GM18498 (cell line): ENCODE data around the gene ZEB2.

Source experiments
- ATAC-seq: cut with Tn5 transposase; IDR thresholded peaks from one replicate; pipeline ENCODE4 v1.9.1; 2021; ENCODE audit warnings: mild to moderate bottlenecking, moderate library complexity; ENCODE audit not compliant: unreplicated experiment

ZEB2 gene

GRCh38 chr2:144453486-144454158 lies 66.3 kb downstream of the ZEB2 start:
- no peak for ATAC-seq

DNA sequence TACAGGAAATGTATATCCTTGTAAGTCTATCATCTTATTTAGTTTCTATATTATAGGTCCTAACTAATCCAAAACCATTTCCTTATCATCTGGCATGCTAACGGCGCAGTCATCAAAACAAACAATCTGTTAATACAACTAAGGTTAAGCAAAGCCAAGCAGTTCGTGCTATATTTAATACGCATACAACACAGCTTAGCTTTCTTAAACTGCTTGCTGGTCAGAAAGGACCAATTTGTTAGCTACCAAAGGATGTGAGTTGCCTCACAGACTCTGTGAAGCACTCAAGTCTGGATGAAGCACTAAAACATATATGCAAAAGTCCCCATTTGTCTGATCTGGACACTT lies 67.0 kb downstream of the ZEB2 start:
- ATAC-seq, result no peak

DNA sequence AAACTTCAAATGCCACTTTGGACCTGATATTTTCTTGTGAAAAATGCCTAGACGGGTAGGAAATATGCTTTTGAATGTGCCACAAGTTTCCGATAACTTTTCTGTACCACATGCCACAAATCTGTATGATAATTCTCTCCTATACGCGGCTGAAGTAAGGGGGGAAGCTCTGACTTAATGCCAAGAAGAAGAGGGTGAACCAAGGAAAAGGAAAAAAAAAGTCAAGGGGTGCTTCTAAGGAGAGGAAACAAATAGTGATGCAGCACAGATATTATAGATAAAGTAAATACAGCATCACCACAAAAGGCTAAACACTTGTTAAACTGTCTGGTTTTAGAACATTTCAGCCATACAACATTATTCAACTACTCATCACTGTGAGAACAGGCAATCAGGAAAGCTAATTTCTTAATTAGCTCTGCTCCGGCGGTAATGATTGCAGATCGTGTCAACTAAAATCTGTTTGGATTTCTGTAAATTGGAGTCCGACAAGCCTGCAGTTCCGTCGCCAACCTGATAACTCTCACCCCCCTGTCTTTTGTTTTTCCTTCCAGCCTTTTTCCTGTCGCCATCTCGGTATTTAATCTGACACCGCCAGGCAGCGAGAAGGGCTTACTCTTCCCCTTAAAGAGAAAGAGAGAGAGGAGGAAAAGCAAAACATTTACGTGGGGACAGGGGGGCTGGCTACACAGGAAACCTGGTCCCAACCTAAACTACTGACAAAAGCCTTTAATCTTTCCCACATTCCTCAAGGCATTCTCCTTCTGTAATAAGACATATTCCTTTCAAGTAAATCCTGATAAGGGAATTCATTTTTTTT lies 67.5 kb downstream of the ZEB2 start:
- no peak for ATAC-seq

DNA sequence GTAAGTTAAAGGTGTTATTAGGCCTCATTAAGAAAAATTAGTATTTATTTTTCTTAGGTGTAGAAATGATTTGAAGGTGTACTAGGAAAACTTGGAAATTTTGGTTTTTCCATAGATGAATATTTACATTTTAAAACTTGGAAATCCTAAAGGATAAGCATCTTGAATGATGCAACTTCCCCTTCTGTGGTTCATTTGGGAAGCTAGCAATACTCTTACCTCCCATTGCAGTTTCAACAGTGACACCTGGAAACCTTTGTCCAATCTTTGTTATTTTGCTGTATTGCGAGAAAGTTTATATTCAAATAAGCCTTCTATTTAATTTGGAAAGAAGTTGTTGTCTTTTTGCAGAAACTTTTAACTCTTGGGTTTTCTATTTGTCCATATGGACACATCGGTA lies 68.5 kb downstream of the ZEB2 start:
- ATAC-seq, result no peak

GRCh38 chr2:144449028-144449406 lies 70.9 kb downstream of the ZEB2 start:
- ATAC-seq, result no peak

DNA sequence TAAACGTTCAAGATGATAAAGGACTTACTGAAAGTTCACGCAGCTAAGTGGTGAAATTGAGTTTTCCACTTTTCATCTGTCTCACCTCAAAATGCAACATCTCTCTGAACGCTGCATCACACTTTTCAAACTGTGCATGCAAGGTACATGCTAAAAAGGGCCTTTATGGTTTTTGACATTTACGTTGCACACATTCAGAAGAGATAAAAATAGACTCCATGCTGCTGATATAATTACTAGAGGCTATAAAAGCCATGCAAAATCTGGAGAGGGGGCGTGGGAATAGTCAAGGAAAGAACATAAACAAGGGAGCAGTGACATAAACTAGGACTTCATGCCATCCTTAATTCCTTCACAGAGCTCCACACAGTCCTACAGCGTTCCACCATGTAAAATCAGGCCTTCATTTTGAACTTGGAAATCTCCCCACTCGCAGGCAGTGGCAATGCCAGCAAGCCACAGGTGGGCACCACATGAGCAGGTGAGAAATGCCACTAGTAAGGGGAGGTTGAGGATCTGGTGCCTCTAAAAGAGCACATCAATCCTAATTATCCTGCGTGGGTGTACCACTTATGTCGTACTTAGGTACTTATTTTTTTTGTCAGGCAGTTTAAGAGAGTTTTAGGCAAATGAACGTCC lies 71.4 kb downstream of the ZEB2 start:
- ATAC-seq, result no peak

GRCh38 chr2:144447535-144447934 lies 72.4 kb downstream of the ZEB2 start:
- ATAC-seq, result no peak

DNA sequence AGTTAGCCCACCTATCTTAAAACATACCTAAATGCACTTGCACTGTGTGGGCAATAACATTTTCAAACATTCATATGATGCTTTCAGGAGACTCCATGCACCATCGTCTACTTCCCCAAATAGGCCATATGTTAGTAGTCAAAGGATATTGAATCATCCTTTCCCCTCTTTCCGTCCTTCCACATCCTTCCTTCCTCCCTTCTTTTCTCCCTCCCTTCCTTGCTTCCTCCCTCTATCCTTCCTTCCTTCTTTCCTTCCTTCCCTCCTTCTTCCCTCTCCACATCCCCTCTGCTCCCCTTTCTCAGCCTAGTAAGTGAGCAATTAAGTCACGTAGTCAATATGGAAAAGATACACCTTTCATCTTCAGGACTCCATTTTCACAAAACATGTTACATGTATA lies 73.8 kb downstream of the ZEB2 start:
- no peak for ATAC-seq

GRCh38 chr2:144445196-144445595 lies 74.7 kb downstream of the ZEB2 start:
- ATAC-seq, result no peak

GRCh38 chr2:144443837-144444817 lies 75.8 kb downstream of the ZEB2 start:
- ATAC-seq, result no peak

- ATAC-seq, result no peak
These were observed 78.2 kb downstream of the ZEB2 start for GRCh38 chr2:144441711-144442141.

- ATAC-seq, result no peak
These were observed 79.9 kb downstream of the ZEB2 start for GRCh38 chr2:144439993-144440392.

DNA sequence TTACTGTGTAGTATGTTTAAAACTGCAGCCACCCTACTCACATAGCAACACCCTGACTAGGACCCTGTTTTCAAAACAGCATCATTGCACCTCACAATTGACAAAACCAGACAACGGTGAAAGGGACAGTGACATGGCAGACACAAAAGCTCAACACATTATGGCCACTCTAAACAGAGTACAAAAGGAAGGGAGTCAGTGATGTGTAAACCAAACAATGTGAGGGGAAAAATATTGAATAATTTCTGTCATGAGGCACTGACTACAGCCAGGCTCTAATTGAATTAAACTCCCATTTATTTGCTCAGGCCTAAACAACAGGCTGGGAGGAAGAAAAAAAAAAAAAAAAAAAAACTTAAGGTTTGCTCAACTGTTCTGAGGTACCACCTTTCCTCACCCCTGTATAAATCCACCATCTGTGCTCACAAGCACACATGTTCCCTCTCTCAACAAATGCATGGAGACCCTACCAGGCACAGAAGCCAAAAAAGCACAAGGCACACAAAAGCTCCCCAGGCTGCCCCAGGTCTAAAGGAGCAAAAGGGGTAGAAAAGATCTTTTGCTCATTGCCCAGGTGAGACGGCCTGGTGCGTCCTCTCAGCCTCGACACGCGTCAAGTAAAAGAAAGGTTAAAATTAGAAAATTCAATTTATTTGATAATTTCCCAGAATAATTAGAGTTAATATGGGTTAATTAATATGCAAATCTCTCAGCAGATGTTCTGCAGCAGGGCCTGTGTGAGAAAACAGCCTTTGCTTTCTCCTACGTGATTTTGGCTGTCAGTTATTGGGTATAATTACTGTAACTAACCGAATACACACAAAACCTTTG lies 80.9 kb downstream of the ZEB2 start:
- ATAC-seq, result no peak

GRCh38 chr2:144437636-144438035 lies 82.3 kb downstream of the ZEB2 start:
- ATAC-seq, result no peak

DNA sequence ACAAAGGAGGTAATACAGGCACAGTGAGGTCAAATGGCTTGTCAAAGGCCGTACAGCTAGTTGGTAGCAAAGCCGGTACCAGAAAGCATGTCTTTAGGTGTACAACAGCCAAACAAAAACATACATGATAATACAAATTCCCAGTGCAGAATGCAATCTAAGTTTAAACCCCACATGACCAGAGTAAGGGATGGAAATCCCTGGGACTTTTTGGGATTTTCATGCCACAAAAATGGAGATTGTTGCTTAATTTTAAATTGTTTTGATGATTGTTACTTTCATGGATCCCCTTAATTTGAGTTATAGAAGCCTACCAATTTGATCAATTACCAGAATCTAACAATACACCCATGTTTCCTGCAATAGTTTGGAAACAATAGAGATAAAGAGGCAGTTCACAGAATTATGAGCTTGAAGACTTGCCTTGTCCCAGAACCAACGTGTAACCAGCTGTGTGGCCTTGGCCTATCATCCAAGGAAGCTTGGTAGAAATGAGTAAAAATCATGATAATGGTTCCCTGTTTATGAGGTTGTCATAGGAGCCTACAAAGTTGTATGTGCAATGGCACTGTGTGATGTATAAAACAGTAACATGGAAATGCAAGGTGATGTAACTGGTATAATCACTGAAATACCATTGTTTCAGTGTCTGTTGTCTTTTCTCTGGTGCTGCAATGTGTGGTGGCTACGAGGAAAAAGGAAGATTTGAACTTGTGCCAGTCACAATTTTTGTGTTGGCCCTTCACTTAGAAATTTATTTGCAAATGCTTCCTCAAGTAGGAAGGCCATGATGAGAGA lies 85.3 kb downstream of the ZEB2 start:
- no peak for ATAC-seq

- no peak for ATAC-seq
These were observed 87.0 kb downstream of the ZEB2 start for GRCh38 chr2:144432921-144433320.

DNA sequence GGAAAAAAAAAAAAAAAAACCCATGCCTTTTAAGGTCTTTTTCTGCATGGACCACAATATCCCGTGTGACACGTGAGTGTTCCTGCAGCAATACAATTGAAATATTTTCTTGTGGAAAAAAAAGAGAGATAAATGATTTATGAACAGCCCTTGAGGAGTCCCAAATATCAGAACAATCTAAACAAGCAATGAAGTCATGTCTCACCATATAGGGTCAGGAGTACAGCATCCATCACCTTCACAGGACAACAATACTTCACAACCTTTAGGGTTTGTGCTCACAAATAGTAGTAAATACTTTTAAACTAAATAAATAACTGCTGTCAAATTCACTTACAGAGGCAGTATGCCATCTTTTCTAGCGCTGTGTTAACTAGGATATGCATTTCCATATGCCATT lies 87.9 kb downstream of the ZEB2 start:
- no peak for ATAC-seq

GRCh38 chr2:144431392-144431783 lies 88.5 kb downstream of the ZEB2 start:
- ATAC-seq, result no peak

DNA sequence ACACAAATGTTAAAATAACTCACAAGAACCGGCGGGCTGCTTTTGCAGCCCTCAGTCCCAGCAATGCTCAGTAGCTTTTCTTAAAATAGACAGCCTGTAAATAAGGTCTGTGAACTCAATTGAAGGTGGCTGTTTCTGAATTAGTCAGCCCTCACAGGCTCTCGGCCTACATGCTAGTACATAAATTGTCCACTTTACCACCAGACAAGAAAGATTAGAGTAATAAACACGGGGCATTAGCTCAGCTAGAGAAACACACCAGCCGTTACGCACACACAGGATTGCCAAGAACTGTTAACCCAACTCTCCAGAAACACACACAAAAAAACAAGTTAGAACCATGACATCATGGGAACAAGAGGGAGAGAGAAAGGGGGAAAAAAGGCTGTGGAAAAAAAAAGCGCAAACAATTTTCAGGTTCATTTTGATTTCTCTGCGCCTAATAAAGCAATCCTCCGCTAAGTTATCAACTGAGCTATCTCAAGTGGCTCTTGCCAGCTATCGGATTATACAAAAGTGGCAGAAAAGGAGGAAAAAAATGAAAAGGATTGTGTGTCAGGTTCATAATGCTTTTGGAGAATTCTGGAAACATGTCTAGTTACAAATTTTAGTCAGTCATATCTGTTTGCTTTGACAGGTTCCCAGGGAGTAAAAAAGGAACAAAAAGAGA lies 89.1 kb downstream of the ZEB2 start:
- peak; percentile 90 for ATAC-seq
